HG03097 (cell line): Measurements from ENCODE around the gene PSMB7.
"Not testable (repeated sequence)": the region's sequence is repeated elsewhere in the genome, so short reads cannot be mapped to it uniquely, and the experiment has no call there.

Source experiments
- ATAC-seq: cut with Tn5 transposase; IDR thresholded peaks from one replicate; pipeline ENCODE4 v1.9.1; 2021; ENCODE audit not compliant: unreplicated experiment, low FRiP score

Gene PSMB7

GRCh38 chr9:124444166-124444565, 28.9 kb upstream of the PSMB7 start:
- no peak for ATAC-seq

GRCh38 chr9:124443625-124444024, 28.4 kb upstream of the PSMB7 start:
- no peak for ATAC-seq

GRCh38 chr9:124442826-124443225, 27.6 kb upstream of the PSMB7 start:
- no peak for ATAC-seq

- ATAC-seq, result no peak
Measured at GRCh38 chr9:124442379-124442778, 27.1 kb upstream of the PSMB7 start.

GRCh38 chr9:124441291-124441690, 26.0 kb upstream of the PSMB7 start:
- no peak for ATAC-seq

- no peak for ATAC-seq
Measured at GRCh38 chr9:124440786-124441185, 25.5 kb upstream of the PSMB7 start.

GRCh38 chr9:124439686-124440243, 24.5 kb upstream of the PSMB7 start:
- ATAC-seq, result no peak

- ATAC-seq, result no peak
Measured at GRCh38 chr9:124439086-124439485, 23.8 kb upstream of the PSMB7 start.

GRCh38 chr9:124438091-124438490, 22.8 kb upstream of the PSMB7 start:
- ATAC-seq, result no peak

- ATAC-seq, result no peak
Measured at GRCh38 chr9:124437086-124437485, 21.8 kb upstream of the PSMB7 start.

- ATAC-seq, result no peak
Measured at GRCh38 chr9:124436320-124436719, 21.1 kb upstream of the PSMB7 start.

GRCh38 chr9:124429530-124429867, 14.3 kb upstream of the PSMB7 start:
- no peak for ATAC-seq

- no peak for ATAC-seq
Measured at GRCh38 chr9:124428751-124429529, 13.7 kb upstream of the PSMB7 start.

GRCh38 chr9:124427281-124427680, 12.0 kb upstream of the PSMB7 start:
- ATAC-seq, result no peak

- ATAC-seq, result no peak
Measured at GRCh38 chr9:124426361-124426760, 11.1 kb upstream of the PSMB7 start.

GRCh38 chr9:124425733-124426132, 10.5 kb upstream of the PSMB7 start:
- not testable (repeated sequence) for ATAC-seq

GRCh38 chr9:124423591-124423990, 8.3 kb upstream of the PSMB7 start:
- no peak for ATAC-seq

GRCh38 chr9:124423155-124423554, 7.9 kb upstream of the PSMB7 start:
- no peak for ATAC-seq

GRCh38 chr9:124420991-124421543, 5.8 kb upstream of the PSMB7 start:
- no peak for ATAC-seq

GRCh38 chr9:124419832-124420489, 4.7 kb upstream of the PSMB7 start:
- ATAC-seq, result no peak

- ATAC-seq, result no peak
Measured at GRCh38 chr9:124415852-124416484, 726 bp upstream of the PSMB7 start.
